Measurements from ENCODE around the gene HNRNPR. TPM values are rescaled to one million over a fixed set of nuclear protein-coding genes. Genes with fewer than 3 reads are reported as not detected.
"Not testable (repeated sequence)": the region's sequence is repeated elsewhere in the genome, so short reads cannot be mapped to it uniquely, and the experiment has no call there.

The HNRNPR gene
- total and polyA plus RNA-seq, 7 experiments from 2014 or later = 97.4 to 235 (median 117) TPM

- H3K9me3 ChIP-seq (ENCODE audit: control insufficient read depth in 2 of 3, low read length in 3 of 3) = no peaks in the 10 kb centered on the region
- DNase-seq (no peak), ATAC-seq (no peak)
- no peak overlapping the region for H3K27ac ChIP-seq (ENCODE audit: low read depth, low read length)
- Mint-ChIP-seq H3K9me3 (peaks cover 0 to 2% (median 0%) of the 10 kb centered on the region in 11 donors), H3K4me3 (no peak overlapping the region), H3K4me1 (no peaks in the 10 kb centered on the region), H3K27me3 (peaks cover 14 to 36% (median 24%) of the 10 kb centered on the region in 5 donors), H3K36me3 (peaks cover 0 to 14% (median 5%) of the 10 kb centered on the region in 5 donors), H3K27ac (no peak overlapping the region)
- intact Hi-C loops (cut with micrococcal nuclease) = loop anchor here in 1 of 2 donors (10.0 kb wide), 1 partner anchor 302 kb away; the partner anchor contains the start of gene LACTBL1
- H3K27me3 ChIP-seq (ENCODE audit: control insufficient read depth in 2 of 2, insufficient read depth in 2 of 2, low read length in 2 of 2) = no peaks in the 10 kb centered on the region
- POLR2A ChIA-PET = no interaction called here
- no peaks in the 10 kb centered on the region for H3K4me1 ChIP-seq (ENCODE audit: control insufficient read depth in 2 of 2, insufficient read depth in 2 of 2, low read length in 2 of 2)
- H3K4me3 ChIP-seq (ENCODE audit: low read length) = no peak overlapping the region
- no peaks in the 10 kb centered on the region for H3K36me3 ChIP-seq (ENCODE audit: control insufficient read depth in 2 of 3, insufficient read depth in 3 of 3, low read length in 3 of 3)
- CTCF ChIA-PET = interaction anchor here (0.7 kb wide), 1 partner anchor 44 kb away, joined by 3 read pairs; no protein-coding TSS in a partner anchor
These were observed 67.6 kb downstream of the HNRNPR start for GRCh38 chr1:23276531-23276930.

- Histone ChIP-seq H3K36me3 (ENCODE audit: control insufficient read depth in 2 of 3, insufficient read depth in 3 of 3, low read length in 3 of 3) (no peaks in the 10 kb centered on the region), H3K4me3 (ENCODE audit: low read length) (no peak overlapping the region), H3K27me3 (ENCODE audit: control insufficient read depth in 2 of 2, insufficient read depth in 2 of 2, low read length in 2 of 2) (no peaks in the 10 kb centered on the region), H3K9me3 (ENCODE audit: control insufficient read depth in 2 of 3, low read length in 3 of 3) (no peaks in the 10 kb centered on the region), H3K4me1 (ENCODE audit: control insufficient read depth in 2 of 2, insufficient read depth in 2 of 2, low read length in 2 of 2) (no peaks in the 10 kb centered on the region), H3K27ac (ENCODE audit: low read depth, low read length) (no peak overlapping the region)
- POLR2A ChIA-PET = no interaction called here
- H3K4me1 Mint-ChIP-seq = no peaks in the 10 kb centered on the region
- no peak overlapping the region for H3K4me3 Mint-ChIP-seq
- CTCF ChIA-PET = no interaction called here
- ATAC-seq = no peak
- DNase-seq = no peak
- peaks cover 0 to 2% (median 0%) of the 10 kb centered on the region in 11 donors for H3K9me3 Mint-ChIP-seq
- intact Hi-C loops (cut with micrococcal nuclease) = loop anchor here in 1 of 2 donors (10.0 kb wide), 1 partner anchor 299 kb away; the partner anchor contains the start of gene LACTBL1
- peaks cover 15 to 45% (median 28%) of the 10 kb centered on the region in 5 donors for H3K27me3 Mint-ChIP-seq
- H3K36me3 Mint-ChIP-seq = peaks cover 0 to 5% (median 0%) of the 10 kb centered on the region in 5 donors
- no peak overlapping the region for H3K27ac Mint-ChIP-seq
These were observed 70.0 kb downstream of the HNRNPR start for GRCh38 chr1:23274134-23274505.

- ChIA-PET POLR2A (interaction anchor here (0.7 kb wide), 1 partner anchor 15 kb away, joined by 13 read pairs; no protein-coding TSS in a partner anchor), CTCF (no interaction called here)
- ATAC-seq (no peak), DNase-seq (no peak)
- Histone ChIP-seq H3K4me1 (ENCODE audit: control insufficient read depth in 2 of 2, insufficient read depth in 2 of 2, low read length in 2 of 2) (no peaks in the 10 kb centered on the region), H3K4me3 (ENCODE audit: low read length) (no peak overlapping the region), H3K27me3 (ENCODE audit: control insufficient read depth in 2 of 2, insufficient read depth in 2 of 2, low read length in 2 of 2) (no peaks in the 10 kb centered on the region), H3K36me3 (ENCODE audit: control insufficient read depth in 2 of 3, insufficient read depth in 3 of 3, low read length in 3 of 3) (no peaks in the 10 kb centered on the region), H3K9me3 (ENCODE audit: control insufficient read depth in 2 of 3, low read length in 3 of 3) (no peaks in the 10 kb centered on the region), H3K27ac (ENCODE audit: low read depth, low read length) (no peak overlapping the region)
- no peaks in the 10 kb centered on the region for H3K36me3 Mint-ChIP-seq
- intact Hi-C loops (cut with micrococcal nuclease) = loop anchor here in 1 of 2 donors (10.0 kb wide), 1 partner anchor 299 kb away; the partner anchor contains the start of gene LACTBL1
- no peaks in the 10 kb centered on the region for H3K4me1 Mint-ChIP-seq
- peaks cover 0 to 2% (median 0%) of the 10 kb centered on the region in 11 donors for H3K9me3 Mint-ChIP-seq
- no peak overlapping the region for H3K4me3 Mint-ChIP-seq
- H3K27me3 Mint-ChIP-seq = peaks cover 15 to 45% (median 30%) of the 10 kb centered on the region in 5 donors
- no peak overlapping the region for H3K27ac Mint-ChIP-seq
These were observed 70.5 kb downstream of the HNRNPR start for GRCh38 chr1:23273450-23274133.

GRCh38 chr1:23263380-23263887 is 80.7 kb downstream of the HNRNPR start:
- DNase-seq (no peak), ATAC-seq (no peak)
- intact Hi-C loops (cut with micrococcal nuclease) = no loop called here
- Histone ChIP-seq H3K27me3 (ENCODE audit: control insufficient read depth in 2 of 2, insufficient read depth in 2 of 2, low read length in 2 of 2) (no peaks in the 10 kb centered on the region), H3K4me3 (ENCODE audit: low read length) (no peak overlapping the region), H3K36me3 (ENCODE audit: control insufficient read depth in 2 of 3, insufficient read depth in 3 of 3, low read length in 3 of 3) (no peaks in the 10 kb centered on the region), H3K4me1 (ENCODE audit: control insufficient read depth in 2 of 2, insufficient read depth in 2 of 2, low read length in 2 of 2) (no peaks in the 10 kb centered on the region), H3K27ac (ENCODE audit: low read depth, low read length) (no peak overlapping the region), H3K9me3 (ENCODE audit: control insufficient read depth in 2 of 3, low read length in 3 of 3) (no peaks in the 10 kb centered on the region)
- Mint-ChIP-seq H3K27ac (no peak overlapping the region), H3K27me3 (peaks cover 0 to 4% (median 3%) of the 10 kb centered on the region in 5 donors), H3K4me3 (no peak overlapping the region), H3K36me3 (no peaks in the 10 kb centered on the region), H3K4me1 (no peaks in the 10 kb centered on the region), H3K9me3 (no peaks in the 10 kb centered on the region)
- ChIA-PET POLR2A (interaction anchor here (0.6 kb wide), 1 partner anchor 114 kb away, joined by 6 read pairs; no protein-coding TSS in a partner anchor), CTCF (interaction anchor here (0.9 kb wide), 1 partner anchor 174 kb away, joined by 3 read pairs; no protein-coding TSS in a partner anchor)

- H3K27ac ChIP-seq (ENCODE audit: low read depth, low read length); POLR2A ChIA-PET; H3K36me3 ChIP-seq (ENCODE audit: control insufficient read depth in 2 of 3, insufficient read depth in 3 of 3, low read length in 3 of 3); H3K36me3 Mint-ChIP-seq; H3K27ac Mint-ChIP-seq; DNase-seq; intact Hi-C loops (cut with micrococcal nuclease); H3K4me3 Mint-ChIP-seq; H3K9me3 Mint-ChIP-seq; CTCF ChIA-PET; H3K27me3 Mint-ChIP-seq; H3K4me1 ChIP-seq (ENCODE audit: control insufficient read depth in 2 of 2, insufficient read depth in 2 of 2, low read length in 2 of 2); ATAC-seq; H3K4me1 Mint-ChIP-seq; H3K4me3 ChIP-seq (ENCODE audit: low read length); H3K27me3 ChIP-seq (ENCODE audit: control insufficient read depth in 2 of 2, insufficient read depth in 2 of 2, low read length in 2 of 2); H3K9me3 ChIP-seq (ENCODE audit: control insufficient read depth in 2 of 3, low read length in 3 of 3): not testable (repeated sequence)
These were observed 86.0 kb downstream of the HNRNPR start for GRCh38 chr1:23258082-23258481.

- H3K4me3 Mint-ChIP-seq; POLR2A ChIA-PET; H3K9me3 Mint-ChIP-seq; ATAC-seq; H3K4me1 Mint-ChIP-seq; H3K27ac Mint-ChIP-seq; H3K4me1 ChIP-seq (ENCODE audit: control insufficient read depth in 2 of 2, insufficient read depth in 2 of 2, low read length in 2 of 2); intact Hi-C loops (cut with micrococcal nuclease); H3K9me3 ChIP-seq (ENCODE audit: control insufficient read depth in 2 of 3, low read length in 3 of 3); CTCF ChIA-PET; H3K36me3 Mint-ChIP-seq; DNase-seq; H3K27me3 Mint-ChIP-seq; H3K36me3 ChIP-seq (ENCODE audit: control insufficient read depth in 2 of 3, insufficient read depth in 3 of 3, low read length in 3 of 3); H3K4me3 ChIP-seq (ENCODE audit: low read length); H3K27ac ChIP-seq (ENCODE audit: low read depth, low read length); H3K27me3 ChIP-seq (ENCODE audit: control insufficient read depth in 2 of 2, insufficient read depth in 2 of 2, low read length in 2 of 2): not testable (repeated sequence)
These were observed 86.7 kb downstream of the HNRNPR start for GRCh38 chr1:23257371-23257770.
